T-helper 1 cell treated with Interleukin-12 subunit alpha and Interleukin-12 subunit beta and Interleukin-4 antibody, amounts not matched to agents 30 ng/mL and 1 ng/mL, for 36 hours (primary cell): Measurements from ENCODE around the gene RNF213. TPM values are rescaled to one million over a fixed set of nuclear protein-coding genes. Genes with fewer than 3 reads are reported as not detected.
"Not testable (repeated sequence)": the region's sequence is repeated elsewhere in the genome, so short reads cannot be mapped to it uniquely, and the experiment has no call there.

Experiments
- intact Hi-C: fragments of 100-400 bp; cut with micrococcal nuclease; formaldehyde crosslinking; loops from one replicate; pipeline ENCODE4 v1.15.1; 2024
- total RNA-seq: library from RNA; stranded (reverse); gene quantifications from 2 replicates; pipeline ENCODE4 v1.2.3, GENCODE V29; 2022

RNF213 gene
- total RNA-seq, 1 donor from 2014 or later = 1,329 TPM

GRCh38 chr17:80409626-80410025 is 149.0 kb downstream of the RNF213 start:
- intact Hi-C loops = no loop called here

GRCh38 chr17:80410441-80411087 is 149.9 kb downstream of the RNF213 start:
- intact Hi-C loops = not testable (repeated sequence)

- intact Hi-C loops = no loop called here
Observed at GRCh38 chr17:80413771-80414507, 153.3 kb downstream of the RNF213 start.

- intact Hi-C loops = no loop called here
Observed at GRCh38 chr17:80414508-80414802, 153.8 kb downstream of the RNF213 start.

- intact Hi-C loops = loop anchor here (1.0 kb wide), 3 partner anchors 39 to 314 kb away; partner anchors contain the start of genes EIF4A3 and GAA
Observed at GRCh38 chr17:80414803-80415625, 154.4 kb downstream of the RNF213 start, which contains the start of gene ENDOV. Gene ENDOV (plus strand): TSS chr17:80415167. CDS start chr17:80415195, 28 bp downstream.

- intact Hi-C loops = loop anchor here (1.0 kb wide), 3 partner anchors 39 to 314 kb away; partner anchors contain the start of genes EIF4A3 and GAA
Observed at GRCh38 chr17:80415626-80416137, 155.0 kb downstream of the RNF213 start.

- intact Hi-C loops = no loop called here
Observed at GRCh38 chr17:80416260-80416939, 155.7 kb downstream of the RNF213 start.

- intact Hi-C loops = no loop called here
Observed at GRCh38 chr17:80416940-80417293, 156.3 kb downstream of the RNF213 start.

GRCh38 chr17:80418589-80418988 is 157.9 kb downstream of the RNF213 start:
- intact Hi-C loops = no loop called here

- intact Hi-C loops = no loop called here
Observed at GRCh38 chr17:80419255-80419654, 158.6 kb downstream of the RNF213 start.

- intact Hi-C loops = no loop called here
Observed at GRCh38 chr17:80421381-80422090, 160.9 kb downstream of the RNF213 start.

- intact Hi-C loops = no loop called here
Observed at GRCh38 chr17:80422276-80422675, 161.6 kb downstream of the RNF213 start.

- intact Hi-C loops = no loop called here
Observed at GRCh38 chr17:80422981-80423380, 162.3 kb downstream of the RNF213 start.

GRCh38 chr17:80423536-80424225 is 163.0 kb downstream of the RNF213 start:
- intact Hi-C loops = no loop called here

GRCh38 chr17:80424261-80424660 is 163.6 kb downstream of the RNF213 start:
- intact Hi-C loops = no loop called here

- intact Hi-C loops = loop anchor here (5.0 kb wide), 1 partner anchor 52 kb away; the partner anchor contains the start of gene NPTX1
Observed at GRCh38 chr17:80424878-80425765, 164.5 kb downstream of the RNF213 start.

- intact Hi-C loops = loop anchor here (5.0 kb wide), 1 partner anchor 51 kb away; the partner anchor contains the start of gene NPTX1
Observed at GRCh38 chr17:80425835-80426426, 165.3 kb downstream of the RNF213 start.

GRCh38 chr17:80426671-80427326 is 166.1 kb downstream of the RNF213 start:
- intact Hi-C loops = loop anchor here (1.0 to 5.0 kb wide), 7 partner anchors 51 to 675 kb away; partner anchors contain the start of gene NPTX1
